Fibroblast of lung (primary cell): ENCODE results near the gene NOXO1. TPM values are rescaled to one million over a fixed set of nuclear protein-coding genes. Genes with fewer than 3 reads are reported as not detected.

ENCODE experiments used
- DNase-seq, 2 donors: peaks; one replicate each; pipeline versions ENCODE4 v3.0.0 to v3.0.0-alpha.2; 2010; ENCODE audit warnings: low read depth in 2 of 2
- H2AFZ ChIP-seq: 2 replicates; pipeline ENCODE4 v1.5.1; 2012; ENCODE audit warnings: low read length, control low read depth, inconsistent platforms
- H3K27ac ChIP-seq: 2 replicates; pipeline ENCODE4 v1.5.1; 2011; ENCODE audit warnings: low read length, control low read depth; ENCODE audit not compliant: insufficient read depth
- H3K27me3 ChIP-seq: 2 replicates; pipeline ENCODE4 v1.5.1; 2011; ENCODE audit warnings: mild to moderate bottlenecking, low read length; ENCODE audit not compliant: control insufficient read depth, insufficient read depth
- H3K36me3 ChIP-seq: 2 replicates; pipeline ENCODE4 v1.5.1; 2011; ENCODE audit warnings: low read length; ENCODE audit not compliant: control insufficient read depth, insufficient read depth
- H3K4me1 ChIP-seq: 2 replicates; pipeline ENCODE4 v1.5.1; 2011; ENCODE audit warnings: low read length; ENCODE audit not compliant: control insufficient read depth, insufficient read depth; ENCODE audit errors: extremely low read depth
- H3K4me2 ChIP-seq: 2 replicates; pipeline ENCODE4 v1.5.1; 2011; ENCODE audit warnings: low read length, control low read depth; ENCODE audit not compliant: insufficient read depth; ENCODE audit errors: extremely low read depth
- H3K4me3 ChIP-seq, 4 experiments: fragments of 200-600 bp in 1 of 4; sonication (generic) in 1 of 4; replicated peaks in 1 of 4; 2 replicates each; pipeline ENCODE4 v1.5.1; 2011 to 2016; ENCODE audit warnings: low read length in 4 of 4, low read depth in 3 of 4, mild to moderate bottlenecking in 3 of 4, control low read depth in 2 of 4, inconsistent platforms in 1 of 4, mixed read lengths in 1 of 4; ENCODE audit not compliant: insufficient read depth in 1 of 4; ENCODE audit errors: control extremely low read depth in 1 of 4
- H3K79me2 ChIP-seq: 2 replicates; pipeline ENCODE4 v1.5.1; 2012; ENCODE audit warnings: mild to moderate bottlenecking, low read length, inconsistent platforms; ENCODE audit not compliant: control insufficient read depth, insufficient read depth
- H3K9ac ChIP-seq: 2 replicates; pipeline ENCODE4 v1.5.1; 2011; ENCODE audit warnings: mild to moderate bottlenecking, low read length, control low read depth; ENCODE audit not compliant: insufficient read depth
- H3K9me3 ChIP-seq: 2 replicates; pipeline ENCODE4 v1.5.1; 2012; ENCODE audit warnings: low read depth, low read length; ENCODE audit not compliant: control insufficient read depth, insufficient read depth
- H4K20me1 ChIP-seq: 2 replicates; pipeline ENCODE4 v1.5.1; 2011; ENCODE audit warnings: low read length; ENCODE audit not compliant: control insufficient read depth, insufficient read depth; ENCODE audit errors: extremely low read depth
- CTCF ChIP-seq, 2 donors: IDR thresholded peaks in 1 of 2; conservative IDR thresholded peaks in 1 of 2; 1 replicate in 1 of 2; 2 replicates in 1 of 2; pipeline ENCODE4 v1.5.1; 2011 to 2012; ENCODE audit warnings: low read length in 2 of 2, control low read depth in 1 of 2, inconsistent platforms in 1 of 2, low read depth in 1 of 2, mild to moderate bottlenecking in 1 of 2
- EZH2 ChIP-seq: IDR thresholded peaks from 2 replicates; pipeline ENCODE4 v1.5.1; 2012; ENCODE audit warnings: low read length, control low read depth, mild to moderate bottlenecking; ENCODE audit errors: missing control alignments
- polyA plus RNA-seq, 2 donors: library from polyadenylated mRNA; depleted of rRNA in 1 of 2; stranded (reverse) in 1 of 2; unstranded in 1 of 2; fragments of >200 nt; gene quantifications; 2 replicates each; pipeline ENCODE4 v1.2.1, GENCODE V29; 2011 to 2012; ENCODE audit warnings: missing spikeins in 1 of 2
- total RNA-seq: library from RNA; depleted of rRNA; stranded (reverse); fragments of >200 nt; gene quantifications from 2 replicates; pipeline ENCODE4 v1.2.1, GENCODE V29; 2014

The NOXO1 gene
- total and polyA plus RNA-seq, 2 donors (not counting 1 experiment from before 2014, with no cell fraction given), result 0.03 TPM; not detected in 1

- H3K27ac ChIP-seq, result no peak overlapping the region
These were observed 22.8 kb upstream of the NOXO1 start for GRCh38 chr16:2003827-2004641.

GRCh38 chr16:2003231-2003826 lies 22.1 kb upstream of the NOXO1 start:
- H4K20me1 ChIP-seq, result no peaks in the 10 kb centered on the region
- H3K27ac ChIP-seq, result no peak overlapping the region
- peaks cover 19% of the 10 kb centered on the region for H3K4me1 ChIP-seq
- no peaks in the 10 kb centered on the region for H3K27me3 ChIP-seq
- no peak overlapping the region for H3K4me2 ChIP-seq
- no peak overlapping the region for H3K4me3 ChIP-seq
- no peak overlapping the region for H2AFZ ChIP-seq
- peaks cover 45% of the 10 kb centered on the region for H3K36me3 ChIP-seq
- H3K9me3 ChIP-seq, result no peaks in the 10 kb centered on the region
- TF ChIP-seq CTCF (conservative IDR thresholded peaks at IDR 0.05 in 1 of 2, IDR thresholded peaks at IDR 0.05 in 1 of 2; ENCODE audit: low read depth in 1 of 2, low read length in 2 of 2) (no peak), EZH2 (no peak)
- peaks cover 57% of the 10 kb centered on the region for H3K79me2 ChIP-seq
- no peak for DNase-seq
- no peak overlapping the region for H3K9ac ChIP-seq

More at GRCh38 chr16:2003827-2004641, 22.8 kb upstream of the NOXO1 start:
- peak; percentile 76 to 87 for DNase-seq
- Histone ChIP-seq H3K9me3 (no peaks in the 10 kb centered on the region), H4K20me1 (no peaks in the 10 kb centered on the region), H3K4me2 (peak overlapping the region; percentile 23), H3K4me1 (peaks cover 19% of the 10 kb centered on the region), H3K79me2 (peaks cover 64% of the 10 kb centered on the region), H3K27me3 (no peaks in the 10 kb centered on the region), H3K9ac (no peak overlapping the region), H2AFZ (no peak overlapping the region), H3K36me3 (peaks cover 42% of the 10 kb centered on the region), H3K4me3 (no peak overlapping the region)
- TF ChIP-seq CTCF (conservative IDR thresholded peaks at IDR 0.05 in 1 of 2, IDR thresholded peaks at IDR 0.05 in 1 of 2; ENCODE audit: low read depth in 1 of 2, low read length in 2 of 2) (peak; percentile 81 to 96), EZH2 (no peak)

- H3K79me2 ChIP-seq, result peaks cover 50% of the 10 kb centered on the region
- H3K4me1 ChIP-seq, result peaks cover 16% of the 10 kb centered on the region
- no peak overlapping the region for H3K27ac ChIP-seq
- H3K4me3 ChIP-seq, result no peak overlapping the region
- TF ChIP-seq EZH2 (no peak), CTCF (conservative IDR thresholded peaks at IDR 0.05 in 1 of 2, IDR thresholded peaks at IDR 0.05 in 1 of 2; ENCODE audit: low read depth in 1 of 2, low read length in 2 of 2) (no peak)
- no peaks in the 10 kb centered on the region for H4K20me1 ChIP-seq
- H3K36me3 ChIP-seq, result peaks cover 47% of the 10 kb centered on the region
- no peak overlapping the region for H3K9ac ChIP-seq
- no peaks in the 10 kb centered on the region for H3K9me3 ChIP-seq
- H3K4me2 ChIP-seq, result no peak overlapping the region
- DNase-seq, result no peak
- no peaks in the 10 kb centered on the region for H3K27me3 ChIP-seq
- H2AFZ ChIP-seq, result no peak overlapping the region
These were observed 21.3 kb upstream of the NOXO1 start for GRCh38 chr16:2002406-2003230.
